ENCODE results near the gene FAM133A.

DNA sequence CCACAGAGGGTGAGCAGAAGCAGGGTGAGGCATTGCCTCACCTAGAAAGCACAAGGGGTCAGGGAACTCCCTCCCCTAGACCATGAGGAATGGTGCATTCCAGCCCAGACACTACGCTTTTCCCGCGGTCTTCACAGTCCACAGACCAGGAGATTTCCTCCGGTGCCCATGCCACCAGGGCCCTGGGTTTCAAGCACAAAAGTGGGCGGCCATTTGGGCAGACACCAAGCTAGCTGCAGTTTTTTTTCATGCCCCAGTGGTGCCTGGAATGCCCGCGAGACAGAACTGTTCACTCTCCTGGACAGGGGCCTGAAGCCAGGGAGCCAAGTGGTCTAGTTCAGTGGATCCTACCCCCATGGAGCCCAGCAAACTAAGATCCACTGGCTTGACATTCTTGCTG is 13.4 kb upstream of the FAM133A start:
- no peak for TF ChIP-seq POLR2A (IDR thresholded peaks at IDR 0.05; ENCODE audit: low read depth, low read length)
- TF ChIP-seq POLR2AphosphoS5 (IDR thresholded peaks at IDR 0.05; ENCODE audit: low read depth, low read length) = no peak
- no peak for TF ChIP-seq TAF1 (IDR thresholded peaks at IDR 0.05; ENCODE audit: low read depth, low read length)
- no peak for TF ChIP-seq POU2F2 (IDR thresholded peaks at IDR 0.05; ENCODE audit: low read depth, low read length)
